ENCODE data around the gene SH3TC2.
"Not testable (repeated sequence)": the region's sequence is repeated elsewhere in the genome, so short reads cannot be mapped to it uniquely, and the experiment has no call there.

SH3TC2 gene

DNA sequence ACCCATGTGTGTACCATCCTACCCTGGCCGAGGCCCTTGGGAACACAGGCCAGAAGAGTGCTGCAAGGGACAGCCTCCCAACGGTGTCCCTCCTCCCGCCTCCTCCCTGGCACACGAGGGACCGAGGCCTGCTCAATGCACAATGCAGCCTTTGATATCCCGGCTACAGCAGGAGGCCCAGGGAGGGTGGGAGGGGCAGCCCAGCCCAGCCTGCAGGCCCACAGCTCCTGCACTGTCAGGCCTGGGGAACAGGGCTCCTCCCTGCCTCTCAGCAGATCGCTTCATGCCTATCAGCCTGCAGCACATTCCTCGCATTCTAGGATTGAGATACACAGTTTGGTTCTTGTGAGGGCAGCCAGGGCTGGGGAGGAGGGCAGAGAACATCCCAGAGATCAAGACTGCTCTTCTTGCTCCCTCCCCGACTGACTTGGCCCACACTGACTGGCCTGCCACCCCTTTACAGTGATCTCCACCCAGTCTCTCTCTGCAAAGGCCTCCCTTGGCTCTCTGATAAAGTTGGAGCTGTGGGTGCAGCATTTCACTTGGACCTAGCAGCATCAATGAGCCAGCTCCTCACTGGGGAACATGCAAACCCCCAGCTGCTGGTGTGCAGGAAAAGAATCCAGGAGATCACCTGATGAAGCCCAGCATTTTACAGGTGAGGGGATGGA is at the start of gene SH3TC2:
Gene SH3TC2, minus strand, starts transcription at position 46 of the 671 bp plus-strand sequence. Its CDS starts 40 bp downstream, at position 6.
- no peak for DNase-seq (ENCODE audit: low read depth)

DNA sequence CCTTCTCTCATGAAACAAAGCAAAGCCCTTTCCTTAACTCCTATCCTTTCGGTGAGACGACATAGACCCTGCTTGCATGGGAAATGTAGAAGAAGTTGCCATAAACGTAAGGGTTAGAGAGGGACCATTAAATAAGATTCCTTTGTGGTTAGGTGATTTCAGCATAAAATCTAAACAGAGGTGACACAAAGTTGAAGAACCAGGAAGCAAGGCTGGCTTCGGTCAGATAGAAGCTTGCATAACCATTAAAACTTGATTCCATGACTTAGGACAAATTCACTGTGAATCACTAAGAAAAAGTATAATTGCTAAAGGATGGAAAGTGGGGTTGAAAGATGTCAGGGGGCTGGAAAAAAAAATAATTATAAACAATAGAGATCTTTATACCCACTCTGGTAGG is 47.5 kb upstream of the SH3TC2 start:
- no peak for DNase-seq (ENCODE audit: low read depth)

DNA sequence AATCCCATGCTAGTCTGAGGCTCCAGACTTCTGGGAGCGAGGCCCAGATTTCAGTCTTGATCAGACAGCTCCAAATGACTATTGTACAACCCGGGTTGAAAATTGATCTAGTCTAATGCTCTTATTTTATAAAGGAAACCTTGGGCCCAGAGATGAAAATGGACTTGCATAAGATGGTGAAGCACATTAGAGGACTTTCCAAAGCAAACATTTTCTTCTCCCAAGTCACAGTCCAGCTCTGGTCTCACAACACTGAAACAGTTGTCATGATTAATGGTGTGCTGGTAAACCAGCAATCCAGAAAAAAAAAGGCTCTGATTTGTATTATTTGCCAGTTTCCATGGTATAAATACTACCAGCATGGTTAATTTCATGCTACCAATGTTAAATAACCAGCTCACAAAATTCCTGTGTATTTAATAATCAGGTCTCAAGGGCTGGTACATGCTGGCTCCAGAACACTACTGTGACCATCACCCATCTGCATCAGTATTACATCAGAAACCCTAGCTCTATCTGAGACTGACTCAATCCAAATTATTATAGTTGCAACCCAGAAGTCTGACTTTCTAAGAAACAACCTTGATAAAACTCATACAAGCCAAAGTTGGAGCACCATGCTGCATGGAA is 45.9 kb upstream of the SH3TC2 start:
- no peak for DNase-seq (ENCODE audit: low read depth)

DNA sequence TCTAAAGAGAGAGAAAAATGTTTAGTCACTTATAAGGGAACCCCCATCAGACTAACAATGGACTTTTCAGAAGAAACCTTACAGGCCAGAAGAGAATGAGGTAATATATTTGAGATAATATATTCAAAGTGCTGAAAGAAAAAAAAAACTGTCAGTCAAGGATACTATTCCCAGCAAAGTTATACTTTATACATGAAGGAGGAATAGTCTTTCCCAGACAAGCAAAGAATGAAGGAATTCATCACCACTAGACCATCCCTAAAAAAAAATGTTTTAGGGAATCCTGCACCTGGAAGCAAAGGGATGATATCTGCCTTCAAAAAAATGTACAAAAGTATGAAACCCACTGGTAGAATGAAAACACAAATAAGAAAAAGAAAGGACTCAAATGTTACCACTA is 37.5 kb upstream of the SH3TC2 start:
- no peak for DNase-seq (ENCODE audit: low read depth)

DNA sequence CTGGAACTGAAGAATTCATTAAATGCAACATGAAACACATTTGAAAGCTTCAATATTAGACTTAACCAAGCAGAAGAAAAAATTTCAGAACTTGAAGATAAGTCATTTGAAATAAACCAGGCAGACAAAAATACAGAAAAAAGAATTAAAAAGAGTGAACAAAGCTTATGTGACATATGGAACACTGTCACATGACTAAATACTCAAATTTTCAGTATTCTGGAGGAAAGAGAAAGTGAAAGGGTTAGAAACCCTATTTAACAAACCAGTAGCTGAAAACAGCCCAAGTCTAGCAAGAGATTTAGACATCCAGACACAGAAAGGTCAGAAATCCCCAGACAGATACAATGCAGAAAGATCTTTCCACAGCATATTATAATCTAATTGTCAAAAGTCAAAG is 37.1 kb upstream of the SH3TC2 start:
- DNase-seq (ENCODE audit: low read depth), result no peak

DNA sequence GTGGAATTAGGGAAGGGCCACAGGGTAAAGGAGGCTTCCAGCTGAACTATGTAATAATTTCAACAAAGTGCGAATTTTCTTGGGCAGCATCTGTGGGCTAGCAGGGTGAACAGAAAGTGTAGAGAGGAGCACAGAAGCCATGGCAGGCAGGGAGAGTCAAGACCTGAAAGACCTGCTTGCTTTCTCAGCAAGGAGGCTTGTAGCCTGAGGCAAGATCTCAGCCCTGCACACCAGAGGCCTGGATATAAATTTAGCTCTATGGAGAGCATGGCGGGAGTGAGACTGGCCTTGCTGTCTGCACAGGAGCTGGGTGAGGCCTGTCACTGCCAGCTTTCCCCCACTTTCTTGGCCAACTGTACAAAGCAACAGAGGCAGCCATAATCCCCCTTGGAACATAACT is 32.1 kb upstream of the SH3TC2 start:
- DNase-seq (ENCODE audit: low read depth), result no peak

DNA sequence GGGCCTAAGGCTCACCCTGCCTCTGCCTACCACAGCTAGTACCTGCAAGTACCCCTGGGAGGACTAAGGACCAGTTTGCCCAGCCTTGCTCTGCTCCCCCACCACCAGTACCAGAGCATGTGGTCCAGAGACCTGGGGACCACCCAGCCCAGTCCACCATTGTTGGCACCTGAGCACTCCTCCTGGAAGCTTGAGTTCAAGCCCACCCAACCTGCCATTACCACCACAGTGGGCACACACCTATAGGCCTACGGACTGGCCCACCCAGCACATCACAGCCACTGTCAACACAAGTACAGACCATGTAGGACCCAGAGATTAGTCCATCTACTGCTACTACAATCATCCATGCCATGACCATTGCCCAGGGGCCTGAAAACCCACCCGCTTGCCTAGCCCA is 30.8 kb upstream of the SH3TC2 start:
- no peak for DNase-seq (ENCODE audit: low read depth)

DNA sequence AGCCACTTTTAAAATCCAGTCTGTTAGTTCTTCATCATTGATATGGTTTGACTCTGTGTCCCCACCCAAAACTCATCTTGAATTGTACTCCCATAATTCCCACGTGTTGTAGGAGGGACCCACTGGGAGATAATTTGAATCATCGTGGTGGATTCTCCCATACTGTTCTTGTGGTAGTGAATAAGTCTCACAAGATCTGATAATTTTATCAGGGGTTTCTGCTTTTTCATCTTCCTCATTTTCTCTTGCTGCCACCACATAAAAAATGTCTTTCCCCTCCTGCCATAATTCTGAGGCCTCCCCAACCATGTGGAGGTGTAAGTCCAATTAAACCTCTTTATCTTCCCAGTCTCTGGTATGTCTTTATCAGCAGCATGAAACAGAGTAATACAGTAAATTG is 26.9 kb upstream of the SH3TC2 start:
- DNase-seq (ENCODE audit: low read depth), result no peak

DNA sequence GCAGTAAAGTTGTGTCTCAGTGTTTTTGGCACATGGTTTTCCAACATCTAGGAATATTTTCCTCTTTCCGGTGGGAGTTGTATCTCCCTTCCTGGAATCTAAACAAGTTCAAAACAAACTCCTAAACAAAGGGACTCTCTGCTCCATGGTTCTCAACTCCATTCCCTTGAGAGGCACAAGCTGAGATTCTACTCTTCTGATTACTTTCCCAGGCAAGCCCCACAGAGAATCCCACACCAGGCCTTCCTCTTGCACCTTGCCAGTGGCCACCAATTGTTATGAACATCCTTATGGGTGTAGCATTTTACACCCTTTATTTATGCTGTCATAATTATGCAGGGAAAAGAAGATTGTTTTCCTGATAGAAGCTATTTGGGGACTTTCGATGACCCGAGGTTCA is 25.8 kb upstream of the SH3TC2 start:
- no peak for DNase-seq (ENCODE audit: low read depth)

DNA sequence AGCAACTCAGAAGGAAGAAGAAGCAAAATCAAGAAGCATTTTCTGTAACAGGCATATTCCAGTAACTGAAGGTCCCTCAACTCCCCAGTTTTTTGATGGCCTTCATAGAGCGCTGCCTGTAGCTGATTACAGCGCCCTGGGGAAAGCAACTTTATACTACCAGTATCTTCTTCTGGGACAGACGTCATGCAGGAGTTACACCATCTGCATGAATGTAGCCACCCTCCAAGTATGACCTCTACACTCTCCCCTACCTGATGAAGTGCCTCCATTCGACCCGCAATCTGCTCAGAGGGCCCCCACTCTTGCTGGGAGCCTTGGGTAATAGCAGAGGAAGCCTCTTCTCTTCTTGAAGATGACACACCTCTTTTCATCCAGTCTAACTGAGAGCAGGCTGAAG is 21.0 kb upstream of the SH3TC2 start:
- no peak for DNase-seq (ENCODE audit: low read depth)

DNA sequence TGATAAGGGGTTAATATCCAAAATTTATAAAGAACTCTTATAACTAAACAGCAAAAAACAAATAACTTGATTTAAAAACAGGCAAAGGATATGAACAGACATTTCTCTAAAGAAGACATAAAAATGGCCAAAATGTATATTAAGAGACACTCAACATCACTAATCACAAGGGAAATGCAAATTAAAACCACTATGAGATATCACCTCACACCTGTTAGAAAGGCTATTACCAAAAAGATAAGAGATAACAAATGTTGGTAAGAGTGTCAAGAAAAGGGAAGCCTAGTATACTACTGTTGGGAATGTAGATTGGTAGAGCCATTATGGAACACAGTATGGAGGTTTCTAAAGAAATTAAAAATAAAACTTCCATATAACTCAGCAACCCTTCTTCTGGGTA is 19.4 kb upstream of the SH3TC2 start:
- no peak for DNase-seq (ENCODE audit: low read depth)

DNA sequence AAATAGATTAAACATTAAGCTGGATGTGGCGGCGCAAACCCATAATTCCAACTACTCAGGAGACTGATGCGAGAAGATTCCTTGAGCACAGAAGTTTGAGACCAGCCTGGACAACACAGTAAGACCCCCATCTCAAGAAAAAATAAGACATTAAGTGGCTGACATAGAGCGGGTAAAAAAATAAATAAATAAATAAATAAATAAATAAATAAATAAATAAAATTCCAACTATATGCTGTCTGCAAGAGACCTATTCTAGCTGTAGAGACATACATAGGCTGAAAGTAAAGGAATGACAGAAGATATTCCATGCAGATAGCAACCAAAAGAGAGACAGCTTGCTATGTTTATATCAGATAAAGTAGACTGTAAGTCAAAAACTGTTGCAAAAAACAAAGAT is 17.4 kb upstream of the SH3TC2 start:
- no peak for DNase-seq (ENCODE audit: low read depth)

DNA sequence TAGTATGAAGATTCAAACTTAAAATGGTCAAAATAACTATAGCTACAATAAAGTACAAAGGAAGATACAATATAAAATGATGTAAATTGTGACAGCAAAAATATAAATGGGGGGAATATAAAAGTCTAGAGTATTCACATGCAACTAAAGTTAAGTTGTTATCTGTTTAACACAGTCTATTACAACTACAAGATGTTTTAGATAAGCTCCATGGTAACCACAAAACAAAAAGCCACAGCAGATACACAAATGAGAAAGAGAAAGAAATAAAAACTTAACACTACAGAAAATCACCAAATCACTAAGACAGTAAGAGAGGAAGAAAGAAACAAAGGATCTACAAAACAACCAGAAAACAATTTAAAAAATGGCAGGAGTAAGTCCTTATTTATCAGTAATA is 17.0 kb upstream of the SH3TC2 start:
- no peak for DNase-seq (ENCODE audit: low read depth)

DNA sequence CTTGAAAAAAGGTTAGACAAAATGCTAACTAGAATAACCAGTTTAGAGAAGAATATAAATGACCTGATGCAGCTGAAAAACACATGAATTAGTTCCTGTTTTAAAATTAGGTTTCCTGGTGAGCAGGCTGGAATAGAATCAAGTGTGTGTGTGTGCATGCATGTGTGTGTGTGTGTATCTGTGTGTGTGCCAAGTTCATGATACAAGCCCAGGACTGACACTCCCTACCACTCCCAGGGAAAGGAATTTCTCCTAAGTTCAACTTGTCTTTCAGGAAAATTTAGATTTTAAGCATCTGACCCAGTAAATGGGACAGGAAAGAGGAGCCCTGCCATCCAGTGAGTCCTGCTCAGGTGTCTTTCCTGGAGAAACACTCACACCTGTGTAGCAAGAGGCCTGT is 11.2 kb upstream of the SH3TC2 start:
- not testable (repeated sequence) for DNase-seq (ENCODE audit: low read depth)

DNA sequence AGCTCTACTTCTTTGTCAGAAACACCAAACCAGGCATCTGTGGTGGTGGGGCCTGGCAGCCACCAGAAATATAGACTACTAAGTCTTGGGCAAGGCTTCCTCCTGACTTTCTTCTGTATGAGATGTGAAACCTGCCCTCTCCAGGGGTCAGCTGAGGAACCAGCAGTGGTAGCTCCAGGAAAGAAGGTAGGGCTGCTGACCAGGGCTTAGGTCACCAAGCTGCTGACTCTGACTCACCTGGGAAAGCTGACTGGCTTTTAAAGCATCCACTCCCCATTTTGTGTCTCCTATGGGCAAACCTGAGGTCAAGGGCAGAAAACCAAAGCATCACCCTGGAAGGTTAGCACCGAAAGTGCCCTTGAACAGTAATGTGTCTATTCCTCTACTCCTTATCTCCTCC is 10.4 kb upstream of the SH3TC2 start:
- DNase-seq (ENCODE audit: low read depth), result no peak

DNA sequence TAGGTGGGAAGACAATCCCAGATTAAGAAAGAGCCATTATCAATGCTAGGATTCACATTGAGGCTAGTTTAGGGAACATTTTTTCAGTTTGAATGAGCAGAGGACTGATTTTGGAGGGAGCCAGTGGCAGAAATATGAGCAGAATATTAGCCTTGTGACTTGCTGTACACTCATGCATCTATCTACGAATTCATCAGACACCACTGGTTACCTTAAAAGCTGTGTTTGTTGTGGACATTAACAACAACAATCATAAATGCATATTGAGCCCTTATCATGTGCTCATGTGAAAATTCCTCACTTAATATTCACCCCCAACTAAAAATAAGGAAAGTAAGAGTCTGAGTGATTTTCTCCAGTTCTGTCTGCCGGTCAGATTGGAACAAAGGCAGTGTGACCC is 9.9 kb upstream of the SH3TC2 start:
- no peak for DNase-seq (ENCODE audit: low read depth)

DNA sequence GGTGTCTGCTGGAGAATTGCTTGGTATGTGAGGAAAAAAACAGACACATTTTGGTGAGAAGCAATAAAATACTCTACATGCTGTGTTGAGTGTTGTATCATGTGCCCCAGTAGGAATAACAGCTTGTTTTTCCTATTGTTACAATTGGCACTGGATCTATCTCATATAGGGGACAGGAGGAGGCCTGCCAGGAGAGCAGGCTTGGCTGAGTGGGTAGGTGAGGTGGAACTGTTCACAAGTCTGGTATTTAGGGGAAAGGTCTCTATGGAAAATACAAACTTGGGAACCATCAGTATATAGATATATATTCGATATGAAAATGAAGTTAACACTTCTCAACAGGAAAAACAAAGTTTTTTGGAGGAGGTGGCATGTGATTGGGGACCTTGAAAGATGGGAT is 9.5 kb upstream of the SH3TC2 start:
- DNase-seq (ENCODE audit: low read depth), result no peak

DNA sequence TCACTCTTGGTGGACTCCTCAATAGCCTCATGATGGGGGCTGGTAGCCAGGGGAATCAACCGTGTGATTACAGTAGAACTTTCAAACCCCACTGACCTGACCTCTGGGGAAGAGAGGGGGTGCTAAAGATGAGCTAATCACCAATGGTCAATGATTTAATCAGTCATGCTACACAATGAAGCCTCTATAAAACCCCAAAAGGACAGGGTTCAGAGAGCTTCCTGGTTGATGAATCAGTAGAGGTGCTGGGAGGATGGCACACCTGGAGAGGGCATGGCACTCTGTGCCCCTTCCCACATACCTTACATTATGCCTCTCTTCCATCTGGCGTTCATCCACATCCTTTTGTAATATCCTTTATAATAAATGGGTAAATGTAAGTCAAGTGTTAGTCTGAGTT is 8.9 kb upstream of the SH3TC2 start:
- no peak for DNase-seq (ENCODE audit: low read depth)

DNA sequence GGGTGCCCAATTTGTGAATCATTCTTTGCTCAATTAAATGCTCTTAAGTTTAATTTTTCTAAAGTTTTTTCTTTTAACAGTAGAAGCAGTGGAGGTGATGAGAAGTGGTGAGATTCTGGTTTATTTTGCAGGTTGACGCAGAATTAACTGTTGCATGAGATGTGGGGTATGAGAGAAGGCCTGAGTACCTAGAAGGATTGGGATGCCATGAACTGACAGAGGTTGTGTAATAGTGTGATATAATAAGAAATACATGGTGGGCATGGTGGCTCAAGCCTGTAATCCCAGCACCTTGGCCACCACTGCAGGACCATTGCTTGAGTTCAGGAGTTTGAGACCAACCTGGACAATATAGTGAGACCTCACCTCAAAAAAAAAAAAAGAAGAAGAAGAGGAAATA is 8.4 kb upstream of the SH3TC2 start:
- DNase-seq (ENCODE audit: low read depth), result no peak

DNA sequence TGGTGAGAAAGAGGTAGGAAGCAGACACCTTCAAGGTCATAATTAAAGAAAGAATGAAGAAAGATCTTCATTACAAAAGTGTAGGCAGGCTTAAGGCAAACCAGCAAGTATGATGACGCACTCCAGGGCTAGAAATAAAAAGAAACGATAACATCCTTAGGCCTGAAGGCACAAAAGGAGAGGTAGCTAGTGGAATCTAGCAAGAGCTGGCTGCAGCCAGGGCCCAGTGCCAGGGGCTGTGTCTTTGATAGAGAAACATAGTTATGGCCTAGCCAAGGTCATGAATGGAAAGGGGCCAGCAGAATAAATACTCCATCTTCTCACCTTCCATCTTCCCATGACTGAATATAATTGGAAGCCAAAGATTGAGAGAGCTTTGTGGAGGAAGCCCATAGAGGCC is 6.8 kb upstream of the SH3TC2 start:
- no peak for DNase-seq (ENCODE audit: low read depth)

DNA sequence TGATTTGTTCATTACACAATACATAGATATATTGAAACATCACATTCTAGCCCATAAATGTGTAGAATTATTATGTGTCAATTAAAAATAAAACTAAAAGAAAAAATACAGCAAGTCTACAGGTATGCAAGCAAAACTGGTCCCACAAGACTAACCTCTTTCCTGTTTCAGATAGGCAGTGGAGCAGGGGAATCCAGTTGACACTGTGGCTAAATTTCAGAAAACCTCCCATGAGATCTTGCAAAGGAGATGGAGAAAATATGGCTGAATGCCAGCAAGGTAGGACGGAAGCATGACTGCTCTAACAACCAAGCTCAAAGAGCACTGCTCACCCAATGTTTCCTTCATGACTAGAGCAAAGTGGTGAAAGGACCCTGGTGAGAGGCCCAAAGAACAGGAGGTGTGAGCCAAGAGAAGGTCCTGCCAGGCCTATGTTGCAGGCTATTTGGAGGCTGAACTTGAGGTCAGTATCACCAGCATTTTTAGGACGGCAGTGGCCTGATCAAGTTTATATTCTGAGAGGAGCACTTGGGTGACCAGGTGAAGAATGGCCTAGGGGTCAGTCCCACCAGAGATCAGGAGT is 1.1 kb upstream of the SH3TC2 start:
- DNase-seq (ENCODE audit: low read depth), result no peak

DNA sequence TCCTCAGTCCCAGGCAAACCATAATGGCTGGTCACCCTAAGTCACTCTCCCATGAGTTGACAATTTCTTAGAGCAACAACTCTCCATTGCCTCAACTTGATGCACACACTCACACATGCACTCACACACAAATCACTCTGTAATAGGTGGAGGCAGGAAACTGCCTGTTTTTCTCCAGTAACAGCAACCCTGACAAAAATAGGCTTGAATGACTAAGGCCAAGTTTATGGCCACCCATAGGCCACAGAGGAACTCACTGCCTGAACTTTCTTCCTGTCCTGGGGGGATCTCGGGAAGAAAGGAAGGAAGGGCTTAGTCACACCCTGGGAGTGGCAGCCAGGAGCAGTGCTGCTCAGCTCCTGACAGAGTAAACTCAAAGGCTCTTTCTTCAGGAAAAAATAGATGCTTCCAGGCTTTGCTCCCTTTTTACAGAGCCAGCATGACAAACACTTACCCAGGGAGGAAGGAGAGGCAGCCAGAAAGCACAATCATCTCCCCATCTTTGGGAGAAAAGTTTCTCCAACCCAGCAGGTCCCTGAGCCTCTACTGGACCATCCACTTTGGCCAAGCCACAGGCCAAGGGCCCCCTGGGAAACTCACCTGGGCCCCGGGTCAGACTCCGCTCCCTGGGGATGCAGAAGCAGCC is 368 bp downstream of the SH3TC2 start:
- DNase-seq (ENCODE audit: low read depth), result no peak

DNA sequence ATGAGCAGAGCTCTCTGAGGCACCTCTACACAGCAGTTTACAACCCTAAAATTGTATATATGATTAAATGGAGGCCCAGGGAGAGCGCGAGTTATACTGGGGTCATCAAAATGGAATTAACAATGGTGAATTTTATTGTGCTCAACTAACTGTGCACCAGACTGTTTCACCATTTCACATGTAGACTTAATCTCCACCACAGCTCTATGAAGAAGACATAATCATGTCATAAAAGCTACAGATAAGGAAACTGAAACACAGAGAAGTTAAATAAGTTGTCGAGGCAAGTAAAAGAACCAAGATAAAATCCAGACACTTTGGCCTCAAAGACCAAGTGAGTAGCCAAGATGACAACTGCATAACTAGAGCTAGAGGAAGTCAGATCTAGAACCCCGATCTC is 1.5 kb downstream of the SH3TC2 start:
- DNase-seq (ENCODE audit: low read depth), result no peak
